GM12801 (cell line): Measurements from ENCODE around the gene RRM2.

Source experiments
- TF ChIP-seq, protein P1 (sequence below): IDR thresholded peaks from one replicate; pipeline ENCODE4 v1.5.1; 2011; ENCODE audit warnings: control low read depth; ENCODE audit not compliant: insufficient read length; ENCODE audit errors: extremely low read depth

The RRM2 gene

DNA sequence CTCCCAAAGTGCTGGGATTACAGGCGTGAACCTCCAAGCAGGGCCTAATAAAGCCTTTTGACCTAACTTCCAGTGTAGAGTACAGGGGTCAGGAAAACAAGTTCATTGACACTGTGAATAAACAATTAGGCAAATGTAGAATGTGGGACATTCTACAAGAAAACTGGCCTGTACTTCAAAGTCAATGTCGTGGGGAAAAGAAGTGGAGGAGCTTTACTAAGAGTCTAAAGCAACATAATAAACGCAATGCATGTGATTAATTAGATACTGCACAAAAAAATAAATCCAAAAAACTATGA lies 3.6 kb upstream of the RRM2 start:
- TF ChIP-seq, protein P1, sequence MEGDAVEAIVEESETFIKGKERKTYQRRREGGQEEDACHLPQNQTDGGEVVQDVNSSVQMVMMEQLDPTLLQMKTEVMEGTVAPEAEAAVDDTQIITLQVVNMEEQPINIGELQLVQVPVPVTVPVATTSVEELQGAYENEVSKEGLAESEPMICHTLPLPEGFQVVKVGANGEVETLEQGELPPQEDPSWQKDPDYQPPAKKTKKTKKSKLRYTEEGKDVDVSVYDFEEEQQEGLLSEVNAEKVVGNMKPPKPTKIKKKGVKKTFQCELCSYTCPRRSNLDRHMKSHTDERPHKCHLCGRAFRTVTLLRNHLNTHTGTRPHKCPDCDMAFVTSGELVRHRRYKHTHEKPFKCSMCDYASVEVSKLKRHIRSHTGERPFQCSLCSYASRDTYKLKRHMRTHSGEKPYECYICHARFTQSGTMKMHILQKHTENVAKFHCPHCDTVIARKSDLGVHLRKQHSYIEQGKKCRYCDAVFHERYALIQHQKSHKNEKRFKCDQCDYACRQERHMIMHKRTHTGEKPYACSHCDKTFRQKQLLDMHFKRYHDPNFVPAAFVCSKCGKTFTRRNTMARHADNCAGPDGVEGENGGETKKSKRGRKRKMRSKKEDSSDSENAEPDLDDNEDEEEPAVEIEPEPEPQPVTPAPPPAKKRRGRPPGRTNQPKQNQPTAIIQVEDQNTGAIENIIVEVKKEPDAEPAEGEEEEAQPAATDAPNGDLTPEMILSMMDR, result no peak

DNA sequence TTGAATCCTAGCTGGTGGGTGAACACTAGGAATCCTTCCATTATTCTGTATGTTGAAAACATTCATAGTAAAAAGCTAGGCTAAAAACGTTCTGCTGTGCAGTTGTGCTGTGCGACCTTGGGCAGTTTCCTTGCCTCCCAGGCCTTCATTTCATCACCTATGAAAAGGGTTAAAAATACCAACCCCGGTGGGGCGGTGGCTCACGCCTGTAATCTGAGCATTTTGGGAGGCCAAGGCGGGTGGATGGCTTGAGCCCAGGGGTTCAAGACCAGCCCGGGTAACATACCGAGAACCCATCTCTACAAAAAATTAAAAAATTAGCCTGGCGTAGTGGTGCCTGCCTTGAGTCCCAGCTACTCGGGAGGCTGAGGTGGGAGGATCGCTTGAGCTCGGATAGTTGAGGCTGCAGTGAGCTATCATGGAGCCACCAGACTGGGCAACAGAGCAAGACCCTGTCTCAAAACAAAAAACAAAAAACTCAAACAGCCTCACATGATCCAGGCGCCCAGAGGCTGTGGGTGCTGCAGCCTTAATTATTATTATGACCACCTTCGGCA lies 2.9 kb upstream of the RRM2 start:
- TF ChIP-seq, protein P1, result no peak

DNA sequence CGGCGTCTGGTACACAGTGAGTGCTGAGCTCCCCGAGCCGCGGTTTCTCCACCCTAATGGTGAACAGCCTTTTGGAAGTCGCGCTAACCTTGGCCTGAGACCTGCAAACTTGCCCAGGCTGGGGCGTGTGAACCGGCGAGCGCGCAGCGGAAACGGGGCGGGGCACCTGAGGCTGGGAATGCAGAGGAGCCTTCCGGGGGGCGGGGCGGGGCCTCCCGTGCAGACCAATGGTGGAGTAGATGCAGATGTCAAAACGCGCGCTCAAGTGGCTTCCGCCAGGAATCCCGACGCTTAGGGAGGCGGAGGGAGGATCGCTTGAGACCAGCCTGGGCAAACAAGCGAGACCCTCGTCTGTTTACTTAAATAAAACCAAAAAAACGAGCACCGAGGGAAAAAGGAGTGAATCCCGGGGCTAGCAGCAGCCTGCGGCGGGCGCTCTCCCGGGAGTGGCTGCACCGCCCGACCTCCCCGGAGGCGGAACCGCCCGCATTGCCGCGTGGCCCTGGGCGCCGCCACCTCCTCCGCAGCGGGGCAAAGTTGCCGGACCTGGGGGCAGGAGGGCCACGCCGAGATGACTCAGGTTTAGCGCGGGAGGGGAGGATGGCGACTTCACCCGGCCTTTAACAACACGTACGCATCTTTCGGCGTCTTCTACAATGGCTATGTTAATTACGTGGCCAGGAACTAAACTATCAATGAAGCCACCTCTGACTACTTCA lies 2.2 kb upstream of the RRM2 start:
- TF ChIP-seq, protein P1, result no peak

DNA sequence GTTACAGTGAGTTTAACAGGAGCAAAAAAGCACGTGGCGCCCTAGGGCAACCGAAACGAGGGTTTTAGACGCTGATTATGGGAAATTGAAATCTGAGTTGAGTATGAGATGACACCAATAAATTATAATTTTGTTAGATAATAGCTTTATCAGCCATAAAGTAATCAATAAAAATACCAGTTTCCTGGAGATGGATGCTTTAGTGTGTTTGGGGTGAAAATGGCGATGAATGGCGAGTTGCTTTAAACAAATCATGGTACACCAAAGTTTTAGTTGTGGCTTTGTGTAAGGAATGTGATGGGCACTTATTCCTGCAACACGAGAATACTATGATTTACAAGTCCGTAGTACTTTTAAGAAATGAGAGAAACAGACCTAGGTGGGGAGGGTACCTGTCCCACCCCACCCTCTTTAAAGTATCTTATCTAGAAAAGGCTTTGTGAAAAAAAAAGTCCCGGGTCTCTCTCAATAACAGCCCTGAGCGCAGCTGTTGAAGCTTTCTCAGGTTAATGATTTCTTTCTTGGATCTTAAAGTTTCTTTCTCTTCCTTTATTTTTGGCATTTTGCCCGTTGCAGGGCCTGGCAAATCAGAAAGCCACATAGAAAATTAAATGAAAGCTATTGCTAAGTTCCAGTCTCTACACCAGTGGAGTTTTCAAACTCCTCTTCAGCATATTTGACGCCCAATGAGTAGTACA lies 1.5 kb upstream of the RRM2 start:
- TF ChIP-seq, protein P1, result no peak

DNA sequence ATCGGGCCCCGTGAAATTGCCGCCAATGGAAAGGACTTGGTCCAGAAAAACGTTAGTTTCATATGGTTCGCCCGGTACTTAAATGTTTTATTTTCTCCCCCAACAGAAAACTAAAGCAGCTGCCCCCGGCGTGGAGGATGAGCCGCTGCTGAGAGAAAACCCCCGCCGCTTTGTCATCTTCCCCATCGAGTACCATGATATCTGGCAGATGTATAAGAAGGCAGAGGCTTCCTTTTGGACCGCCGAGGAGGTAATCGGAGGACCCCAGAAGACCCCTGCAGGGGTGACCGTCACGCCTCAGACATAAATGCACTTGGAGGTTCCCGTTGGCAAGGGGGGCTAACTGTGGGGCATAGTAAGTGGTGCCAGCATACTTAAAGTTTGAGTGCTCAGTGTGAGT lies 742 bp downstream of the RRM2 start:
- TF ChIP-seq, protein P1, result no peak

DNA sequence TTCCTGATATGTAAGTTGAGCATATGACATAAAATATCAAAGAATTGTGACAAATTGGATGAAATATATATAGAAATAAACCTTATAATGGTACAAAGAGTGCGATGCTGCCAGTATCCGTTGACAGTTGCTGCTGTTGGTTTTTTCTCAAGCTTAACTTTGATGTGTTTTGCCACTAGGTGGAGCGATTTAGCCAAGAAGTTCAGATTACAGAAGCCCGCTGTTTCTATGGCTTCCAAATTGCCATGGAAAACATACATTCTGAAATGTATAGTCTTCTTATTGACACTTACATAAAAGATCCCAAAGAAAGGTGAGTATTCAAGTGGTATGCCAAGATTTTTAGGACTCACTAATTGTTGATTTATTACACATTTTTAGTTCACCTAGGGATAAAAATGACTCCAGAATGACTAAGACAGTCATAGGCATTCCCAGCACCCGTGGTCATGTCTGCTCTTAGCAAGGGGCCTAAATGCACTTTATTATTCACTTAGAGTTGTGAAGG lies 2.1 kb downstream of the RRM2 start:
- TF ChIP-seq, protein P1, result no peak

DNA sequence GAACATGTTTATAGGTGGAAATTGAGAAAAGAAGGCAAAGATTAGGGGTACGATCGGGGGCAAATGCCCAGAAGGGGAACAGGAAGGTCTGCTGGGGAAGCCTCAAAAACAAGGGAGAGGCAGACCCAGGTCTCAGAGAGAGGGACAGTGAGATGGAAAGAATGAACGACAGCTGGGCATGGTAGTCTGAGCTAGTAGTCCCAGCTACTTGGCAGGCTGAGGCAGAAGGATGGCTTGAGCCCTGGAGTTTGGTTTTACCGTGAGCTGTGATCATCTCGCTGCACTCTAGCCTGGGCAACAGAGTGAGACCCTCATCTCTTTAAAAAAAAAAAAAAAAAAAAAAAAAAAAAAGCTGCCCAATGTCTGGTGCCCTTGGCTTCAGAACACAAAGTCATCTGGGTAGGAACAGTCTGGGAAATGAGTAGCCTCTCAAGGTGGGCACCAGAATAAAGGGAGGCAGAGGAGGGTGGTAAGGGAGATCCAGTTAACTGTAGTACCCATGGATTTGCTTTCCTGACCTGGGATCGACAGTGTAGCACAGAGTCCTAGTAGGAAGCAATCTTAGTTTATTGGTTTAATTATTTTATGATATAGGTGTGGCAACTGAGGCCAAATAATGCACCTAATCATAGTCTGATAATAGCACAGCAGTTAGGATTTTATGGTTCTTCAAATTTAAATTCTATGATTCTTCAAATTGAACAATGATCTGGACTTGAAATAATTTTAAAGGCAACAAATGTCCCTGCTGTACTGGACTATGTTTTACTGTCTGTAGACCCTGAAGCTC lies 3.5 kb downstream of the RRM2 start:
- TF ChIP-seq, protein P1, result no peak
